SK-N-SH treated with all-trans-retinoic acid at 6 μM for 48 hours (cell line): Measurements from ENCODE around the gene ADCY5.

Experiments used
- ATAC-seq: fragments of 200-7000 bp; cut with Tn5 transposase; 3 replicates; pipeline ENCODE4 v1.9.1; 2020; ENCODE audit warnings: mild to moderate bottlenecking, moderate library complexity
- ARNTL ChIP-seq: fragments of 450-650 bp; formaldehyde crosslinking; IDR thresholded peaks from 2 replicates; pipeline ENCODE4 v1.5.0; 2020; ENCODE audit warnings: low read depth, mild to moderate bottlenecking, moderate library complexity, borderline replicate concordance
- BACH2 ChIP-seq: fragments of 250-450 bp; sonication (Bioruptor Pico); IDR thresholded peaks from 2 replicates; pipeline ENCODE4 v1.9.0; 2021; ENCODE audit warnings: mild to moderate bottlenecking, borderline replicate concordance
- CSDC2 ChIP-seq: fragments of 250-450 bp; sonication (Bioruptor Pico); IDR thresholded peaks from 2 replicates; pipeline ENCODE4 v1.5.0; 2020; ENCODE audit warnings: mild to moderate bottlenecking, moderate library complexity
- ESRRG ChIP-seq: fragments of 250-450 bp; sonication (Bioruptor Pico); IDR thresholded peaks from 2 replicates; pipeline ENCODE4 v1.6.1; 2021; ENCODE audit warnings: mild to moderate bottlenecking
- GLIS3 ChIP-seq: fragments of 250-450 bp; sonication (Bioruptor Pico); IDR thresholded peaks from 2 replicates; pipeline ENCODE4 v1.5.0; 2020; ENCODE audit warnings: mild to moderate bottlenecking, moderate library complexity
- ISL1 ChIP-seq: fragments of 250-450 bp; sonication (Bioruptor Pico); IDR thresholded peaks from 2 replicates; pipeline ENCODE4 v2.1.2; 2022; ENCODE audit warnings: mild to moderate bottlenecking, moderate library complexity
- OSR1 ChIP-seq: fragments of 250-450 bp; sonication (Bioruptor Pico); IDR thresholded peaks from 2 replicates; pipeline ENCODE4 v1.8.0; 2022; ENCODE audit warnings: moderate library complexity, mild to moderate bottlenecking, inconsistent platforms
- PPARA ChIP-seq: fragments of 250-450 bp; sonication (Bioruptor Pico); IDR thresholded peaks from 2 replicates; pipeline ENCODE4 v1.5.0; 2020; ENCODE audit warnings: mild to moderate bottlenecking, borderline replicate concordance
- RARB ChIP-seq: fragments of 250-450 bp; sonication (Bioruptor Pico); IDR thresholded peaks from 2 replicates; pipeline ENCODE4 v1.8.0; 2021; ENCODE audit warnings: mild to moderate bottlenecking, moderate library complexity
- SNAI2 ChIP-seq: fragments of 250-450 bp; sonication (Bioruptor Pico); IDR thresholded peaks from 2 replicates; pipeline ENCODE4 v1.5.0; 2020; ENCODE audit warnings: mild to moderate bottlenecking, moderate library complexity
- TCF4 ChIP-seq: fragments of 250-450 bp; sonication (Bioruptor Pico); IDR thresholded peaks from 2 replicates; pipeline ENCODE4 v1.8.0; 2021; ENCODE audit warnings: mild to moderate bottlenecking, moderate library complexity, borderline replicate concordance
- TOX ChIP-seq: fragments of 250-450 bp; sonication (Bioruptor Pico); IDR thresholded peaks from 2 replicates; pipeline ENCODE4 v1.8.0; 2021; ENCODE audit warnings: mild to moderate bottlenecking, moderate library complexity, borderline replicate concordance
- ZC3H10 ChIP-seq: fragments of 250-450 bp; sonication (Bioruptor Pico); IDR thresholded peaks from 2 replicates; pipeline ENCODE4 v1.5.1; 2021; ENCODE audit warnings: mild to moderate bottlenecking, moderate library complexity
- ZFP3 ChIP-seq: fragments of 250-450 bp; sonication (Bioruptor Pico); IDR thresholded peaks from 2 replicates; pipeline ENCODE4 v1.5.0; 2020; ENCODE audit warnings: mild to moderate bottlenecking, moderate library complexity
- ZFP30 ChIP-seq: fragments of 450-650 bp; formaldehyde crosslinking; IDR thresholded peaks from 2 replicates; pipeline ENCODE4 v1.5.0; 2022; ENCODE audit warnings: mild to moderate bottlenecking, moderate library complexity
- ZNF565 ChIP-seq: fragments of 450-650 bp; formaldehyde crosslinking; conservative IDR thresholded peaks from 2 replicates; pipeline ENCODE4 v1.5.0; 2020; ENCODE audit warnings: low read depth, mild to moderate bottlenecking, moderate library complexity
- ZNF70 ChIP-seq: fragments of 450-650 bp; formaldehyde crosslinking; IDR thresholded peaks from 2 replicates; pipeline ENCODE4 v1.5.0; 2020; ENCODE audit warnings: mild to moderate bottlenecking, moderate library complexity
- ZNF8 ChIP-seq: fragments of 450-650 bp; formaldehyde crosslinking; IDR thresholded peaks from 2 replicates; pipeline ENCODE4 v1.5.0; 2020; ENCODE audit warnings: mild to moderate bottlenecking, moderate library complexity
- TF ChIP-seq, protein P1 (sequence below): fragments of 250-450 bp; sonication (Bioruptor Pico); IDR thresholded peaks from 2 replicates; pipeline ENCODE4 v1.5.1; 2021; ENCODE audit warnings: mild to moderate bottlenecking, moderate library complexity
- TF ChIP-seq, protein P2 (sequence below): fragments of 250-450 bp; sonication (Bioruptor Pico); IDR thresholded peaks from 2 replicates; pipeline ENCODE4 v1.5.0; 2020; ENCODE audit warnings: mild to moderate bottlenecking, moderate library complexity
- TF ChIP-seq, protein P3 (sequence below): fragments of 250-450 bp; sonication (Bioruptor Pico); IDR thresholded peaks from 2 replicates; pipeline ENCODE4 v1.8.0; 2021; ENCODE audit warnings: low read depth, mild to moderate bottlenecking, moderate library complexity, borderline replicate concordance
- TF ChIP-seq, protein P4 (sequence below): fragments of 250-450 bp; sonication (Bioruptor Pico); IDR thresholded peaks from 2 replicates; pipeline ENCODE4 v1.8.0; 2020; ENCODE audit warnings: mild to moderate bottlenecking, moderate library complexity, borderline replicate concordance

The ADCY5 gene

DNA sequence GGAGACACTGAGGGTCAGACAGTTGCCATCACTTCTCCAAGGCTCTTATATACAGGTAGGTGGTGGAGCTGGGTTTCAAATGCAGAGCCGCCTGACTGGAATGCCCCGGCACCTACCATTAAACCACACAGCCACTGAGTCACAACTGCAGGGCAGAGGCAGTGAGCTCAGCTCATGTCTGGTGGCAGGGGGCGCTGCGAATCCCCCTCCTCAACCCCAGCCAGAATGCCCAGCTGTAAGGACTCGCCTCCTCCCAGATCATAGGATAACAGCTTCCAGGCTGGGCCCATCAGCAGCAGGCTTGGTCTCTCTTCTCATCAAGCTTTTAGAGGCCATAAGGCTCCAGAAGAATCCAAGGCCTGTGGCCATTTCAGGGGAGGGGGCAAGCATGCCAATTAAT, 26.4 kb downstream of the ADCY5 start:
- no peak for TF ChIP-seq ZNF565 (CRISPR knock-in tag)
- ATAC-seq = no peak

DNA sequence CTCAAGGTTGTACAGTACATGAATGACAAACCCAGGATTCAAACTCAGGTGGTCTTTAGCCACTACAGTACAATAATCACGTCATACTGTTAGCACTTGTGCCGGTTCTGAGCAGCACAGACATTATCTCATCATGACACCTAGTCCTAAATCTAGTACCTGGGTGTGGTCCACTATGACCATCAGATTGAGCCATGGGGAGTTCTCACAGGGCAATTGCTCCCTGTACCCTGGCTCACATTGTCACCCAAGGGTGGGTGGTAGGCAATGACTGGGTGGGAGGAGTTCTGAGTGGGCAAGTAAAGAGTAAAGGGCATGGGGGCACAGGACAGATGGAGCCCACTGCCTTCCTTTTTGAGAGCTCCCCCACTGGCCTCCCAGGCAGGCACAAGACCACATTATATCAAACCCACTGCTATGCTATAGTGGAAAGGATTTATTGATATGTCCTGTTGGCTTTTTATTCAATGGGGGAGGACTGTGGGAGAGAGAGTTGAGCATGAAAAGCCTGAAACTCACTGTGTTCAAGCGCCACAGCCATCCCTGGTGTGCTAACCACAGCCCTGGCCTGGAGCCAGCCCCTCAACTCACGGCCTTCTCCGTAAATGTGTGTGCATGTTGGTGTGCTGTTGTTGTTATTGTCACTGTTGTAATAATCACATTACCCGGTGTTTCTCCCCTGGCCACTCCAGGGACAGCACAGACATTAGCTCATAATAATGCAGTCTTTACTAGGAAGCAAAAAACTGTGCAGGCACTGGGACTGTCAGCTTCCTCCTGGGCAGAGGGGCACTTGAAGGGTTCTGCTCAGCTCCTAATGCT, 27.3 kb downstream of the ADCY5 start:
- TF ChIP-seq BACH2 (no peak), ESRRG (CRISPR knock-in tag) (no peak), ZFP30 (no peak), ZNF8 (no peak), SNAI2 (no peak), ZNF565 (CRISPR knock-in tag) (no peak), TOX (CRISPR knock-in tag) (no peak), OSR1 (CRISPR knock-in tag) (no peak), ZNF70 (CRISPR knock-in tag) (no peak), CSDC2 (CRISPR knock-in tag) (no peak), ZFP3 (CRISPR knock-in tag) (no peak), ISL1 (CRISPR knock-in tag) (no peak), GLIS3 (CRISPR knock-in tag) (no peak), RARB (CRISPR knock-in tag) (no peak), ZC3H10 (CRISPR knock-in tag) (no peak)
- TF ChIP-seq, protein P1, sequence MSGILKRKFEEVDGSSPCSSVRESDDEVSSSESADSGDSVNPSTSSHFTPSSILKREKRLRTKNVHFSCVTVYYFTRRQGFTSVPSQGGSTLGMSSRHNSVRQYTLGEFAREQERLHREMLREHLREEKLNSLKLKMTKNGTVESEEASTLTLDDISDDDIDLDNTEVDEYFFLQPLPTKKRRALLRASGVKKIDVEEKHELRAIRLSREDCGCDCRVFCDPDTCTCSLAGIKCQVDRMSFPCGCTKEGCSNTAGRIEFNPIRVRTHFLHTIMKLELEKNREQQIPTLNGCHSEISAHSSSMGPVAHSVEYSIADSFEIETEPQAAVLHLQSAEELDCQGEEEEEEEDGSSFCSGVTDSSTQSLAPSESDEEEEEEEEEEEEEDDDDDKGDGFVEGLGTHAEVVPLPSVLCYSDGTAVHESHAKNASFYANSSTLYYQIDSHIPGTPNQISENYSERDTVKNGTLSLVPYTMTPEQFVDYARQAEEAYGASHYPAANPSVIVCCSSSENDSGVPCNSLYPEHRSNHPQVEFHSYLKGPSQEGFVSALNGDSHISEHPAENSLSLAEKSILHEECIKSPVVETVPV (CRISPR knock-in tag) = no peak
- TF ChIP-seq, protein P2, sequence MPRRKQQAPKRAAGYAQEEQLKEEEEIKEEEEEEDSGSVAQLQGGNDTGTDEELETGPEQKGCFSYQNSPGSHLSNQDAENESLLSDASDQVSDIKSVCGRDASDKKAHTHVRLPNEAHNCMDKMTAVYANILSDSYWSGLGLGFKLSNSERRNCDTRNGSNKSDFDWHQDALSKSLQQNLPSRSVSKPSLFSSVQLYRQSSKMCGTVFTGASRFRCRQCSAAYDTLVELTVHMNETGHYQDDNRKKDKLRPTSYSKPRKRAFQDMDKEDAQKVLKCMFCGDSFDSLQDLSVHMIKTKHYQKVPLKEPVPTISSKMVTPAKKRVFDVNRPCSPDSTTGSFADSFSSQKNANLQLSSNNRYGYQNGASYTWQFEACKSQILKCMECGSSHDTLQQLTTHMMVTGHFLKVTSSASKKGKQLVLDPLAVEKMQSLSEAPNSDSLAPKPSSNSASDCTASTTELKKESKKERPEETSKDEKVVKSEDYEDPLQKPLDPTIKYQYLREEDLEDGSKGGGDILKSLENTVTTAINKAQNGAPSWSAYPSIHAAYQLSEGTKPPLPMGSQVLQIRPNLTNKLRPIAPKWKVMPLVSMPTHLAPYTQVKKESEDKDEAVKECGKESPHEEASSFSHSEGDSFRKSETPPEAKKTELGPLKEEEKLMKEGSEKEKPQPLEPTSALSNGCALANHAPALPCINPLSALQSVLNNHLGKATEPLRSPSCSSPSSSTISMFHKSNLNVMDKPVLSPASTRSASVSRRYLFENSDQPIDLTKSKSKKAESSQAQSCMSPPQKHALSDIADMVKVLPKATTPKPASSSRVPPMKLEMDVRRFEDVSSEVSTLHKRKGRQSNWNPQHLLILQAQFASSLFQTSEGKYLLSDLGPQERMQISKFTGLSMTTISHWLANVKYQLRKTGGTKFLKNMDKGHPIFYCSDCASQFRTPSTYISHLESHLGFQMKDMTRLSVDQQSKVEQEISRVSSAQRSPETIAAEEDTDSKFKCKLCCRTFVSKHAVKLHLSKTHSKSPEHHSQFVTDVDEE (CRISPR knock-in tag) = no peak
- TF ChIP-seq, protein P3, sequence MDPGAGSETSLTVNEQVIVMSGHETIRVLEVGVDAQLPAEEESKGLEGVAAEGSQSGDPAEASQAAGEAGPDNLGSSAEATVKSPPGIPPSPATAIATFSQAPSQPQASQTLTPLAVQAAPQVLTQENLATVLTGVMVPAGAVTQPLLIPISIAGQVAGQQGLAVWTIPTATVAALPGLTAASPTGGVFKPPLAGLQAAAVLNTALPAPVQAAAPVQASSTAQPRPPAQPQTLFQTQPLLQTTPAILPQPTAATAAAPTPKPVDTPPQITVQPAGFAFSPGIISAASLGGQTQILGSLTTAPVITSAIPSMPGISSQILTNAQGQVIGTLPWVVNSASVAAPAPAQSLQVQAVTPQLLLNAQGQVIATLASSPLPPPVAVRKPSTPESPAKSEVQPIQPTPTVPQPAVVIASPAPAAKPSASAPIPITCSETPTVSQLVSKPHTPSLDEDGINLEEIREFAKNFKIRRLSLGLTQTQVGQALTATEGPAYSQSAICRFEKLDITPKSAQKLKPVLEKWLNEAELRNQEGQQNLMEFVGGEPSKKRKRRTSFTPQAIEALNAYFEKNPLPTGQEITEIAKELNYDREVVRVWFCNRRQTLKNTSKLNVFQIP (CRISPR knock-in tag) = no peak
- TF ChIP-seq, protein P4, sequence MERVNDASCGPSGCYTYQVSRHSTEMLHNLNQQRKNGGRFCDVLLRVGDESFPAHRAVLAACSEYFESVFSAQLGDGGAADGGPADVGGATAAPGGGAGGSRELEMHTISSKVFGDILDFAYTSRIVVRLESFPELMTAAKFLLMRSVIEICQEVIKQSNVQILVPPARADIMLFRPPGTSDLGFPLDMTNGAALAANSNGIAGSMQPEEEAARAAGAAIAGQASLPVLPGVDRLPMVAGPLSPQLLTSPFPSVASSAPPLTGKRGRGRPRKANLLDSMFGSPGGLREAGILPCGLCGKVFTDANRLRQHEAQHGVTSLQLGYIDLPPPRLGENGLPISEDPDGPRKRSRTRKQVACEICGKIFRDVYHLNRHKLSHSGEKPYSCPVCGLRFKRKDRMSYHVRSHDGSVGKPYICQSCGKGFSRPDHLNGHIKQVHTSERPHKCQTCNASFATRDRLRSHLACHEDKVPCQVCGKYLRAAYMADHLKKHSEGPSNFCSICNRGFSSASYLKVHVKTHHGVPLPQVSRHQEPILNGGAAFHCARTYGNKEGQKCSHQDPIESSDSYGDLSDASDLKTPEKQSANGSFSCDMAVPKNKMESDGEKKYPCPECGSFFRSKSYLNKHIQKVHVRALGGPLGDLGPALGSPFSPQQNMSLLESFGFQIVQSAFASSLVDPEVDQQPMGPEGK = no peak
- peak; percentile 30; the same call in 1 of the 3 replicates for ATAC-seq

DNA sequence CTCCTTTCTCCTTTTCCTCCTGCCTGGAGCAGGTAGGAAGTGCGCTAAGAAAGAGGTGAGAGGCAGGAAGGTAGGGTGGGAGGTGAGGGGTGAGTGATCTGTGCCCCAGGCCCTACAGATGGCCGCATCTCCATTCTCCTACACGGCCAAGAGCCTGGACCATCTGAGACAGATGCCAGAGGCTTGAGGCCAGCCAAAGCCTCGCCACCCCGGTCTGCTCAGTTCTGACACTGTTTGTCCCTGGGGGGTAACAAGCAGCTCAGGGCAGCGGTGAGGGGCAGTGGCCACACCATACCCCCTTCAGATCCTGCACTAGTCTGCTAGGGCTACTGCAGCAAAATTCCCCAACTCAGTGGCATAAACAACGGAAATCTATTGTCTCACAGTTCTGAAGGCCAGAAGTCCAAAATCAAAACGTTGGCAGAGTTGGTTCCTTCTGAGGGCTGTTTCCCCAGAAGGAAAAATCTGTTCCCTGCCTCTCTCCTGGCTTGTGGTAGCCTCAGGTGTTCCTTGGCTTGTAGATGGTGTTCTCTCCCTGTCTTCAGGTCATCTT, 28.4 kb downstream of the ADCY5 start:
- ATAC-seq = no peak
- no peak for TF ChIP-seq TCF4 (CRISPR knock-in tag)
- no peak for TF ChIP-seq ZNF8
- no peak for TF ChIP-seq SNAI2
- TF ChIP-seq GLIS3 (CRISPR knock-in tag) = no peak
- TF ChIP-seq ZFP3 (CRISPR knock-in tag) = no peak
- TF ChIP-seq, protein P2 (CRISPR knock-in tag) = no peak
- TF ChIP-seq CSDC2 (CRISPR knock-in tag) = no peak
- TF ChIP-seq, protein P3 (CRISPR knock-in tag) = no peak
- TF ChIP-seq ISL1 (CRISPR knock-in tag) = no peak
- TF ChIP-seq ZC3H10 (CRISPR knock-in tag) = no peak
- TF ChIP-seq PPARA (CRISPR knock-in tag) = no peak
- TF ChIP-seq TOX (CRISPR knock-in tag) = no peak
- TF ChIP-seq ARNTL = no peak
- no peak for TF ChIP-seq ZFP30
- no peak for TF ChIP-seq ZNF565 (CRISPR knock-in tag)
- TF ChIP-seq, protein P1 (CRISPR knock-in tag) = no peak
- no peak for TF ChIP-seq ZNF70 (CRISPR knock-in tag)
- no peak for TF ChIP-seq RARB (CRISPR knock-in tag)
